Pulmonary artery endothelial cell (primary cell): ENCODE data around the gene ITIH4. TPM values are rescaled to one million over a fixed set of nuclear protein-coding genes. Genes with fewer than 3 reads are reported as not detected.

ENCODE experiments used
- DNase-seq: peaks from one replicate; pipeline ENCODE4 v3.0.0-alpha.2; 2011; ENCODE audit warnings: low read depth, low spot score
- total RNA-seq: library from RNA; depleted of rRNA; stranded (reverse); fragments of >200 nt; gene quantifications from 2 replicates; pipeline ENCODE4 v1.2.3, GENCODE V29; 2014

The ITIH4 gene
- total RNA-seq, 1 donor from 2014 or later = 0.53 TPM

DNA sequence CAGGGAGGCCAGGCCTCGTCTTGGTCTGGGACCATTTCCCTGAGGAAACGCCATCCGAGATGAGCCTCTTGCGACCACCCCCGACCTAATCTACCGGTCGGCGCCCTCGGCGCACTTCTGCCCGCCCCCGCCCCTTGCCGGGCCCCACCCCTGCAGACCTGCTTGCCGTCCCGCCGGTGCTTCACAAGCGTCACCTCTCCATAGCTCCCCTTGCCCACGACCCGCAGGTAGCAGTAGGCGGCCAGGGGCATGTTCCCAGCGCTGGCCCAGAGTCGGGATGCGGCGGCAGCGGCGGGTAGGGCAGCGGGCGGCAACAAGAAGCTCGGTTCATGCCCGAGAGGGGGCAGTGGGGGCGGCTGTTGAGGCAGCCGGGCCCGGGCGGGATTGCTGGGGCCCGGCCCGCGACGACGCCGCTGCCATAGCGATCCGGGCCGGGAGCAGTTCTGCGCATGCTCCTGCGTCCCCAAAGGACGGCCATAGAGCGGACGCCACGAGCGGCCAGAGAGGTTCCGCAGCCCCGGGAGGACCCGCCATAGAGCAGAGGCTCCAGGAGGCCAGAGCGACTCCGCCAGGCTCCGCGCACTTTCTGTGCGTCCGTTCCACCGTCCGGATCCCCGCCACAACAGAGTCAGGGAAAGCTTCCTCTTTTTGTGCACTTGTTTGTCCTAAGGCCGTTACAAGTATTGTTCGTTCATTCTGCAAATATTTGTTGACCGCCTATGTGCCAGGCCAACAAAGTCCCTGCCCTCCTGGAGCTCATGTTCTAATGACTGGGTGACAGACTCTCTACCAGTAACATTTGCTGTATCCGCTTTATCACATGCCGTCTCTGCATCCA is 59.8 kb downstream of the ITIH4 start, which contains the start of gene NEK4:
Gene NEK4 (minus strand): TSS at position 445 of the 838 bp plus-strand sequence. CDS start 194 bp downstream, at position 251.
- peak; percentile 61 for DNase-seq

DNA sequence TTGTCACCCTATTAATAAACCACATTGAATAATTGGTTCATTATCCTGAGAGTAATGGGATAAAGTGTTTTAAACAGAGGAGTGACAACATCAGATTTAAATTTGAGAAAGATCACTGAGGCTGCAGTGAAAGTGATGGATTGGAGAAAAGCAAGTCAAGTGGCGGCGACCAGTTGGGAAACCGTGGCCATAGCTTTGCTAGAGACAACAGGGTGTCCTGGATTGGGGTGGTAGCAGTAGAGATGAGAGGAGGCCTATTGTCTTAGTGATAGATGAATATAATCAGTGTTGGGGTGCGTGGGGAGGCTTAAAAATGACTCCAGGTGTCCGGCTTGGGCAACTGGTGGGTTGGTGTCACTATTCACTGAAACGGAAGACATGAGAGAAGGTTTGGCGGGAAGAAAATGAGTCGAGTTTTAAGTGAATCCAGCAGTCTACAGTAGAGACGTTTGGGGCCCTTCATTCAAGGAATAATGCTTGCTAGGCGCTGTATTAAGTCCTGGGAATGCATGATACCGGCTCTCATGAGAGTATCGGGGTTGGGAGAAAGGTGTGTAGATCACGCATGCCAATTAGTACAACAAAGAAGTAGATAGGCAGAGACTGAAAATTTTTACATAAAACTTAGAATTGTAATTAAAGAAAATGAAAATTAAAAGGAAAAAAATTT is 60.6 kb downstream of the ITIH4 start:
- no peak for DNase-seq

DNA sequence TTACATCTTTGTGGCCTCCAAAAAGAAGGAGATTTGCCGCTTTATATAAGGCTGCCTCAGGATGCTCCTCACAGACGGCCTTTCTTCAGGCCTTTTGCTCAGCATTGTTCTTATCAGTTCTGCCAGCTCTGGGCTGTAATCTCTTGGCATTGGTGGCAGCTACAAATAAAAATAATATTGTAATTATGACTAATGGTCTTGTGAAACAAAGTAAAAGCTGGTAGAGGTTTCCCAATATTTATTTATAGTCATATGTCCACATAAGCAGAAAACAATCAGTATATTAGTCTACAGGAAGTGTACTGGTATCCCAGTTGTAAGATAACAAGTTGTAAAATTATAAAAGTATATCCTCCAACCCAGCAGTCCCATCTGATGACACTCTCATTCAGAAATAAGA is 67.0 kb downstream of the ITIH4 start:
- DNase-seq = peak; percentile 76

Other genes starting within 250 kb of the ITIH4 start
- gene PBRM1, start 144.8 kb downstream of the ITIH4 start, total RNA-seq = 63.0 and 92.9 TPM in 2 replicates
- 124 and 133 TPM in 2 replicates for gene GNL3, start 144.6 kb downstream of the ITIH4 start, total RNA-seq
- 70.2 and 76.6 TPM in 2 replicates for gene GLT8D1, start 124.9 kb downstream of the ITIH4 start, total RNA-seq
- gene SPCS1, start 124.6 kb downstream of the ITIH4 start, total RNA-seq = 53.0 and 65.0 TPM in 2 replicates
- 16.4 and 25.5 TPM in 2 replicates for gene NEK4, start 59.7 kb downstream of the ITIH4 start, total RNA-seq
- gene ITIH1, start 53.1 kb downstream of the ITIH4 start, total RNA-seq = not detected in 2 replicates
- gene ITIH3, start 35.9 kb downstream of the ITIH4 start, total RNA-seq = not detected in 2 replicates
- gene MUSTN1, start 4.3 kb upstream of the ITIH4 start, total RNA-seq = not detected in 2 replicates
- gene STIMATE, start 66.9 kb upstream of the ITIH4 start, total RNA-seq = 12.3 and 20.3 TPM in 2 replicates
- gene SFMBT1, start 215.4 kb upstream of the ITIH4 start, total RNA-seq = 4.0 and 4.4 TPM in 2 replicates